WTC11 (cell line): ENCODE measurements around the gene LEAP2. TPM values are rescaled to one million over a fixed set of nuclear protein-coding genes. Genes with fewer than 3 reads are reported as not detected.

Source experiments
- ATAC-seq: fragments of 200-7000 bp; cut with Tn5 transposase; 2 replicates; pipeline ENCODE4 v1.10.0; 2021; ENCODE audit warnings: mild to moderate bottlenecking, moderate library complexity
- CTCF ChIA-PET: fragments of 300-600 bp; sonication (Branson Sonifier 250); formaldehyde crosslinking; loops from one replicate; lab custom pipeline; 2021; ENCODE audit warnings: antibody characterized with exemption; lab: Charles Lee
- POLR2A ChIA-PET: fragments of 350-600 bp; sonication (Branson Sonifier 250); formaldehyde crosslinking; loops from one replicate; lab custom pipeline; 2021; ENCODE audit warnings: antibody characterized with exemption; lab: Charles Lee
- DNase-seq: peaks from one replicate; pipeline ENCODE4 v3.0.0; 2021; ENCODE audit warnings: low spot score
- H3K27ac Mint-ChIP-seq: 2 replicates; pipeline ENCODE4 v1.8.0; 2021; ENCODE audit warnings: mixed read lengths
- H3K27me3 Mint-ChIP-seq: 2 replicates; pipeline ENCODE4 v1.8.0; 2021; ENCODE audit warnings: low read depth, mild to moderate bottlenecking, moderate library complexity, mixed read lengths
- H3K36me3 Mint-ChIP-seq: 2 replicates; pipeline ENCODE4 v1.8.0; 2021; ENCODE audit warnings: mixed read lengths
- H3K4me1 Mint-ChIP-seq: 2 replicates; pipeline ENCODE4 v1.8.0; 2022; ENCODE audit warnings: mixed read lengths
- H3K4me3 Mint-ChIP-seq: 2 replicates; pipeline ENCODE4 v1.8.0; 2021; ENCODE audit warnings: mild to moderate bottlenecking, moderate library complexity, mixed read lengths
- H3K9me3 Mint-ChIP-seq: 2 replicates; pipeline ENCODE4 v1.8.0; 2021; ENCODE audit warnings: mixed read lengths
- EMX1 ChIP-seq: fragments of 250-450 bp; sonication (Bioruptor Pico); IDR thresholded peaks from 2 replicates; pipeline ENCODE4 v1.8.0; 2021; ENCODE audit warnings: mild to moderate bottlenecking
- ETV6 ChIP-seq: sonication (generic); formaldehyde crosslinking; IDR thresholded peaks from 2 replicates; pipeline ENCODE4 v1.8.1; 2022; ENCODE audit warnings: mild to moderate bottlenecking, missing genetic modification reagents
- FOXK1 ChIP-seq: sonication (generic); formaldehyde crosslinking; IDR thresholded peaks from 2 replicates; pipeline ENCODE4 v1.8.0; 2022; ENCODE audit warnings: mild to moderate bottlenecking, moderate library complexity, missing genetic modification reagents
- ZNF416 ChIP-seq: fragments of 250-450 bp; sonication (Bioruptor Pico); IDR thresholded peaks from 2 replicates; pipeline ENCODE4 v1.9.0; 2021; ENCODE audit warnings: mild to moderate bottlenecking, inconsistent platforms
- total RNA-seq: library from RNA; stranded (reverse); gene quantifications from 3 replicates; pipeline ENCODE4 v1.2.3, GENCODE V29; 2021
- TF ChIP-seq, protein P1 (sequence below): sonication (generic); formaldehyde crosslinking; IDR thresholded peaks from 2 replicates; pipeline ENCODE4 v1.8.0; 2023; ENCODE audit warnings: missing genetic modification reagents, mild to moderate bottlenecking, borderline replicate concordance
- TF ChIP-seq, protein P2 (sequence below): sonication (generic); formaldehyde crosslinking; IDR thresholded peaks from 2 replicates; pipeline ENCODE4 v1.8.0; 2022; ENCODE audit warnings: mild to moderate bottlenecking, missing genetic modification reagents
- TF ChIP-seq, protein P3 (sequence below): sonication (generic); formaldehyde crosslinking; IDR thresholded peaks from 2 replicates; pipeline ENCODE4 v1.8.1; 2023; ENCODE audit warnings: mild to moderate bottlenecking, missing genetic modification reagents, borderline replicate concordance
- TF ChIP-seq, protein P4 (sequence below): sonication (generic); formaldehyde crosslinking; IDR thresholded peaks from 2 replicates; pipeline ENCODE4 v1.8.0; 2023; ENCODE audit warnings: missing genetic modification reagents
- TF ChIP-seq, protein P5 (sequence below): sonication (generic); formaldehyde crosslinking; IDR thresholded peaks from 2 replicates; pipeline ENCODE4 v1.8.1; 2023; ENCODE audit warnings: mild to moderate bottlenecking, missing genetic modification reagents
- TF ChIP-seq, protein P6 (sequence below): sonication (generic); formaldehyde crosslinking; conservative IDR thresholded peaks from 2 replicates; pipeline ENCODE4 v1.8.1; 2022; ENCODE audit warnings: mild to moderate bottlenecking, missing genetic modification reagents
- TF ChIP-seq, protein P7 (sequence below): sonication (generic); formaldehyde crosslinking; IDR thresholded peaks from 2 replicates; pipeline ENCODE4 v1.8.0; 2022; ENCODE audit warnings: mild to moderate bottlenecking, missing genetic modification reagents

The LEAP2 gene
- total RNA-seq, 1 experiment from 2014 or later: 2.0 TPM

DNA sequence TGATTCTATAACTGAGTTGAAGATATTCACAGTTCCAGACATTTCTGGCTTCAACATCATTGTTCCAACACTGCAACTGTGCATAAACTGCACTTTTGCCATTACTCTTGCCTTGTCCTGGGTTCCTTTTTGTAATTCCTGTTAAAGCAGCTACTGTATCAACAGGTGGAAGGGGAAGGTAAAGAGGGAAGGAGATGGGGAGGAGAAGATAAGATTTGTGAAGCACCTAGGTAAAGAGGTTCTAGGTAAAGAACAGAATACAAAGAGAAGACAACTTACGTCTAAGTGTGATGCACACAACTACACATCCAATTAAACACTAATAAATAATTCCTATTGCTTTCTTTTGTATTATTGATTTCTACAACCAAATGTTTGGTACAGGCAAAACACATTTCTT lies 36.2 kb downstream of the LEAP2 start (continued):
- TF ChIP-seq, protein P1, sequence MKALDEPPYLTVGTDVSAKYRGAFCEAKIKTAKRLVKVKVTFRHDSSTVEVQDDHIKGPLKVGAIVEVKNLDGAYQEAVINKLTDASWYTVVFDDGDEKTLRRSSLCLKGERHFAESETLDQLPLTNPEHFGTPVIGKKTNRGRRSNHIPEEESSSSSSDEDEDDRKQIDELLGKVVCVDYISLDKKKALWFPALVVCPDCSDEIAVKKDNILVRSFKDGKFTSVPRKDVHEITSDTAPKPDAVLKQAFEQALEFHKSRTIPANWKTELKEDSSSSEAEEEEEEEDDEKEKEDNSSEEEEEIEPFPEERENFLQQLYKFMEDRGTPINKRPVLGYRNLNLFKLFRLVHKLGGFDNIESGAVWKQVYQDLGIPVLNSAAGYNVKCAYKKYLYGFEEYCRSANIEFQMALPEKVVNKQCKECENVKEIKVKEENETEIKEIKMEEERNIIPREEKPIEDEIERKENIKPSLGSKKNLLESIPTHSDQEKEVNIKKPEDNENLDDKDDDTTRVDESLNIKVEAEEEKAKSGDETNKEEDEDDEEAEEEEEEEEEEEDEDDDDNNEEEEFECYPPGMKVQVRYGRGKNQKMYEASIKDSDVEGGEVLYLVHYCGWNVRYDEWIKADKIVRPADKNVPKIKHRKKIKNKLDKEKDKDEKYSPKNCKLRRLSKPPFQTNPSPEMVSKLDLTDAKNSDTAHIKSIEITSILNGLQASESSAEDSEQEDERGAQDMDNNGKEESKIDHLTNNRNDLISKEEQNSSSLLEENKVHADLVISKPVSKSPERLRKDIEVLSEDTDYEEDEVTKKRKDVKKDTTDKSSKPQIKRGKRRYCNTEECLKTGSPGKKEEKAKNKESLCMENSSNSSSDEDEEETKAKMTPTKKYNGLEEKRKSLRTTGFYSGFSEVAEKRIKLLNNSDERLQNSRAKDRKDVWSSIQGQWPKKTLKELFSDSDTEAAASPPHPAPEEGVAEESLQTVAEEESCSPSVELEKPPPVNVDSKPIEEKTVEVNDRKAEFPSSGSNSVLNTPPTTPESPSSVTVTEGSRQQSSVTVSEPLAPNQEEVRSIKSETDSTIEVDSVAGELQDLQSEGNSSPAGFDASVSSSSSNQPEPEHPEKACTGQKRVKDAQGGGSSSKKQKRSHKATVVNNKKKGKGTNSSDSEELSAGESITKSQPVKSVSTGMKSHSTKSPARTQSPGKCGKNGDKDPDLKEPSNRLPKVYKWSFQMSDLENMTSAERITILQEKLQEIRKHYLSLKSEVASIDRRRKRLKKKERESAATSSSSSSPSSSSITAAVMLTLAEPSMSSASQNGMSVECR (CRISPR knock-in tag): no peak
- TF ChIP-seq FOXK1 (CRISPR knock-in tag) (no peak), ETV6 (CRISPR knock-in tag) (no peak)
- TF ChIP-seq, protein P2, sequence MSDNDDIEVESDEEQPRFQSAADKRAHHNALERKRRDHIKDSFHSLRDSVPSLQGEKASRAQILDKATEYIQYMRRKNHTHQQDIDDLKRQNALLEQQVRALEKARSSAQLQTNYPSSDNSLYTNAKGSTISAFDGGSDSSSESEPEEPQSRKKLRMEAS (CRISPR knock-in tag): no peak

DNA sequence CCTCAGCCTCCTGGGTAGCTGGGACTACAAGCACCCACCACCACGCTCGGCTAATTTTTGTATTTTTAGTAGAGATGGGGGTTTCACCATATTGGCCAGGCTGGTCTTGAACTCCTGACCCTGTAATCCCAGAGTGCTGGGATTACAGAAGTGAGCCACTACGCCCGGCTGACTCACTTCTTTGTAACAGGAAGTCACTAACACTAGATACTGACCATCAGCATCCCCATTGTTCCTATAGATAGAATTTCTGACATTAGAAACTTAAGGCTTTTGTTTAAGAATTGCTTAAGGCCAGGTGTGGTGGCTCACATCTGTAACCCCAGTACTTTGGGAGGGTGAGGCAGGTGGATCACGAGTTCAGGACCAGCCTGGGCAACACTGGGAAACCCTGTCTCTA lies 42.2 kb downstream of the LEAP2 start:
- POLR2A ChIA-PET: no interaction called here

DNA sequence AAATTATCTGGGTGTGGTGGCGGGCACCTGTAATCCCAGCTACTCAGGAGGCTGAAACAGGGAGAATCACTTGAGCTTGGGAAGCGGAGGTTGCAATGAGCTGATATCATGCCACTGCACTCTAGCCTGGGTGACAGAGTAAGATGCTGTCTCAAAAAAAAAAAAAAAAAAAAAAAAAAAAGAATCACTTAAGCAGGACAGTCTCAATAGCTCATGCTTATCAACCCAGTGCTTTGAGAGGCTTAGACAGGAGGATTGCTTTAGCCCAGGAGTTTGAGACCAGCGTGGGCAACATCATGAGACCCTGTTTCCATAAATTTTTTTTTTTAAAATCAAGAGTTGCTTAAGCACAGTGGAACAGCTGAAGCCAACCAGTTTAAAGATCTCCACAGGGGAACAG lies 42.6 kb downstream of the LEAP2 start:
- no peak for ATAC-seq
- H3K4me3 Mint-ChIP-seq: no peak overlapping the region
- ChIA-PET POLR2A (interaction anchor here (0.6 kb wide), 1 partner anchor 36 kb away, joined by 3 read pairs; no protein-coding TSS in a partner anchor), CTCF (no interaction called here)
- peak overlapping the region; percentile 8; the same call in 1 of the 2 replicates for H3K27ac Mint-ChIP-seq
- H3K4me1 Mint-ChIP-seq: peaks cover 3% of the 10 kb centered on the region
- no peaks in the 10 kb centered on the region for H3K9me3 Mint-ChIP-seq
- no peaks in the 10 kb centered on the region for H3K27me3 Mint-ChIP-seq
- TF ChIP-seq, protein P3, sequence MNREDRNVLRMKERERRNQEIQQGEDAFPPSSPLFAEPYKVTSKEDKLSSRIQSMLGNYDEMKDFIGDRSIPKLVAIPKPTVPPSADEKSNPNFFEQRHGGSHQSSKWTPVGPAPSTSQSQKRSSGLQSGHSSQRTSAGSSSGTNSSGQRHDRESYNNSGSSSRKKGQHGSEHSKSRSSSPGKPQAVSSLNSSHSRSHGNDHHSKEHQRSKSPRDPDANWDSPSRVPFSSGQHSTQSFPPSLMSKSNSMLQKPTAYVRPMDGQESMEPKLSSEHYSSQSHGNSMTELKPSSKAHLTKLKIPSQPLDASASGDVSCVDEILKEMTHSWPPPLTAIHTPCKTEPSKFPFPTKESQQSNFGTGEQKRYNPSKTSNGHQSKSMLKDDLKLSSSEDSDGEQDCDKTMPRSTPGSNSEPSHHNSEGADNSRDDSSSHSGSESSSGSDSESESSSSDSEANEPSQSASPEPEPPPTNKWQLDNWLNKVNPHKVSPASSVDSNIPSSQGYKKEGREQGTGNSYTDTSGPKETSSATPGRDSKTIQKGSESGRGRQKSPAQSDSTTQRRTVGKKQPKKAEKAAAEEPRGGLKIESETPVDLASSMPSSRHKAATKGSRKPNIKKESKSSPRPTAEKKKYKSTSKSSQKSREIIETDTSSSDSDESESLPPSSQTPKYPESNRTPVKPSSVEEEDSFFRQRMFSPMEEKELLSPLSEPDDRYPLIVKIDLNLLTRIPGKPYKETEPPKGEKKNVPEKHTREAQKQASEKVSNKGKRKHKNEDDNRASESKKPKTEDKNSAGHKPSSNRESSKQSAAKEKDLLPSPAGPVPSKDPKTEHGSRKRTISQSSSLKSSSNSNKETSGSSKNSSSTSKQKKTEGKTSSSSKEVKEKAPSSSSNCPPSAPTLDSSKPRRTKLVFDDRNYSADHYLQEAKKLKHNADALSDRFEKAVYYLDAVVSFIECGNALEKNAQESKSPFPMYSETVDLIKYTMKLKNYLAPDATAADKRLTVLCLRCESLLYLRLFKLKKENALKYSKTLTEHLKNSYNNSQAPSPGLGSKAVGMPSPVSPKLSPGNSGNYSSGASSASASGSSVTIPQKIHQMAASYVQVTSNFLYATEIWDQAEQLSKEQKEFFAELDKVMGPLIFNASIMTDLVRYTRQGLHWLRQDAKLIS: no peak
- TF ChIP-seq EMX1 (CRISPR knock-in tag) (no peak), ZNF416 (no peak)
- TF ChIP-seq, protein P4, sequence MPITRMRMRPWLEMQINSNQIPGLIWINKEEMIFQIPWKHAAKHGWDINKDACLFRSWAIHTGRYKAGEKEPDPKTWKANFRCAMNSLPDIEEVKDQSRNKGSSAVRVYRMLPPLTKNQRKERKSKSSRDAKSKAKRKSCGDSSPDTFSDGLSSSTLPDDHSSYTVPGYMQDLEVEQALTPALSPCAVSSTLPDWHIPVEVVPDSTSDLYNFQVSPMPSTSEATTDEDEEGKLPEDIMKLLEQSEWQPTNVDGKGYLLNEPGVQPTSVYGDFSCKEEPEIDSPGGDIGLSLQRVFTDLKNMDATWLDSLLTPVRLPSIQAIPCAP (CRISPR knock-in tag): no peak
- DNase-seq: no peak
- peaks cover 31% of the 10 kb centered on the region for H3K36me3 Mint-ChIP-seq

More for the DNA sequence above, 42.2 kb downstream of the LEAP2 start:
- Mint-ChIP-seq H3K27ac (no peak overlapping the region), H3K9me3 (no peaks in the 10 kb centered on the region), H3K4me3 (no peak overlapping the region), H3K27me3 (no peaks in the 10 kb centered on the region), H3K4me1 (peaks cover 3% of the 10 kb centered on the region), H3K36me3 (peaks cover 28% of the 10 kb centered on the region)
- DNase-seq: no peak
- CTCF ChIA-PET: no interaction called here
- no peak for ATAC-seq
- TF ChIP-seq, protein P5, sequence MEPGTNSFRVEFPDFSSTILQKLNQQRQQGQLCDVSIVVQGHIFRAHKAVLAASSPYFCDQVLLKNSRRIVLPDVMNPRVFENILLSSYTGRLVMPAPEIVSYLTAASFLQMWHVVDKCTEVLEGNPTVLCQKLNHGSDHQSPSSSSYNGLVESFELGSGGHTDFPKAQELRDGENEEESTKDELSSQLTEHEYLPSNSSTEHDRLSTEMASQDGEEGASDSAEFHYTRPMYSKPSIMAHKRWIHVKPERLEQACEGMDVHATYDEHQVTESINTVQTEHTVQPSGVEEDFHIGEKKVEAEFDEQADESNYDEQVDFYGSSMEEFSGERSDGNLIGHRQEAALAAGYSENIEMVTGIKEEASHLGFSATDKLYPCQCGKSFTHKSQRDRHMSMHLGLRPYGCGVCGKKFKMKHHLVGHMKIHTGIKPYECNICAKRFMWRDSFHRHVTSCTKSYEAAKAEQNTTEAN (CRISPR knock-in tag): no peak
- TF ChIP-seq, protein P6, sequence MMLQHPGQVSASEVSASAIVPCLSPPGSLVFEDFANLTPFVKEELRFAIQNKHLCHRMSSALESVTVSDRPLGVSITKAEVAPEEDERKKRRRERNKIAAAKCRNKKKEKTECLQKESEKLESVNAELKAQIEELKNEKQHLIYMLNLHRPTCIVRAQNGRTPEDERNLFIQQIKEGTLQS (CRISPR knock-in tag): no peak
- TF ChIP-seq, protein P7, sequence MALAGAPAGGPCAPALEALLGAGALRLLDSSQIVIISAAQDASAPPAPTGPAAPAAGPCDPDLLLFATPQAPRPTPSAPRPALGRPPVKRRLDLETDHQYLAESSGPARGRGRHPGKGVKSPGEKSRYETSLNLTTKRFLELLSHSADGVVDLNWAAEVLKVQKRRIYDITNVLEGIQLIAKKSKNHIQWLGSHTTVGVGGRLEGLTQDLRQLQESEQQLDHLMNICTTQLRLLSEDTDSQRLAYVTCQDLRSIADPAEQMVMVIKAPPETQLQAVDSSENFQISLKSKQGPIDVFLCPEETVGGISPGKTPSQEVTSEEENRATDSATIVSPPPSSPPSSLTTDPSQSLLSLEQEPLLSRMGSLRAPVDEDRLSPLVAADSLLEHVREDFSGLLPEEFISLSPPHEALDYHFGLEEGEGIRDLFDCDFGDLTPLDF (CRISPR knock-in tag): no peak

Other genes starting within 250 kb of the LEAP2 start
- not detected in 3 replicates for gene IL13, start 215.5 kb upstream of the LEAP2 start, total RNA-seq
- gene IL4, start 199.7 kb upstream of the LEAP2 start, total RNA-seq: not detected in 3 replicates
- gene KIF3A, start 136.1 kb upstream of the LEAP2 start, total RNA-seq: 10.1 to 12.5 TPM (median 12.1 TPM) in 3 replicates
- 1.1 to 1.7 TPM (median 1.6 TPM) in 3 replicates for gene CCNI2, start 126.2 kb upstream of the LEAP2 start, total RNA-seq
- 35.8 to 43.3 TPM (median 38.1 TPM) in 3 replicates for gene SEPTIN8, start 96.4 kb upstream of the LEAP2 start, total RNA-seq
- gene SOWAHA, start 60.4 kb upstream of the LEAP2 start, total RNA-seq: 0.11 to 0.25 TPM (median 0.16 TPM) in 3 replicates
- gene SHROOM1, start 43.0 kb upstream of the LEAP2 start, total RNA-seq: 7.9 to 8.1 TPM (median 8.0 TPM) in 3 replicates
- 0.34 to 0.42 TPM (median 0.37 TPM) in 3 replicates for gene GDF9, start 7.2 kb upstream of the LEAP2 start, total RNA-seq
- gene UQCRQ, start 7.0 kb upstream of the LEAP2 start, total RNA-seq: 244 to 256 TPM (median 244 TPM) in 3 replicates
- 53.2 to 58.1 TPM (median 55.3 TPM) in 3 replicates for gene AFF4, start 90.0 kb downstream of the LEAP2 start, total RNA-seq
- 22.9 to 24.2 TPM (median 24.2 TPM) in 3 replicates for gene ZCCHC10, start 152.9 kb downstream of the LEAP2 start, total RNA-seq
- 316 to 363 TPM (median 335 TPM) in 3 replicates for gene HSPA4, start 178.3 kb downstream of the LEAP2 start, total RNA-seq